Fibroblast of mammary gland (primary cell): ENCODE measurements around the gene STPG4.
A peak's percentile ranks its signal among the peaks of the same experiment; 100 is the strongest.

Source experiments
- DNase-seq: peaks from one replicate; pipeline ENCODE4 v3.0.0-alpha.2; 2010; ENCODE audit warnings: low read depth
- H3K4me3 ChIP-seq: 2 replicates; pipeline ENCODE4 v1.5.1; 2011; ENCODE audit warnings: low read depth, mild to moderate bottlenecking, low read length, moderate library complexity; ENCODE audit not compliant: control insufficient read depth
- TF ChIP-seq, protein P1 (sequence below): conservative IDR thresholded peaks from 2 replicates; pipeline ENCODE4 v1.5.1; 2011; ENCODE audit warnings: low read depth, low read length, inconsistent platforms; ENCODE audit not compliant: control insufficient read depth, insufficient read depth

STPG4 gene

GRCh38 chr2:47073217-47073616, 81.9 kb downstream of the STPG4 start:
- TF ChIP-seq, protein P1, sequence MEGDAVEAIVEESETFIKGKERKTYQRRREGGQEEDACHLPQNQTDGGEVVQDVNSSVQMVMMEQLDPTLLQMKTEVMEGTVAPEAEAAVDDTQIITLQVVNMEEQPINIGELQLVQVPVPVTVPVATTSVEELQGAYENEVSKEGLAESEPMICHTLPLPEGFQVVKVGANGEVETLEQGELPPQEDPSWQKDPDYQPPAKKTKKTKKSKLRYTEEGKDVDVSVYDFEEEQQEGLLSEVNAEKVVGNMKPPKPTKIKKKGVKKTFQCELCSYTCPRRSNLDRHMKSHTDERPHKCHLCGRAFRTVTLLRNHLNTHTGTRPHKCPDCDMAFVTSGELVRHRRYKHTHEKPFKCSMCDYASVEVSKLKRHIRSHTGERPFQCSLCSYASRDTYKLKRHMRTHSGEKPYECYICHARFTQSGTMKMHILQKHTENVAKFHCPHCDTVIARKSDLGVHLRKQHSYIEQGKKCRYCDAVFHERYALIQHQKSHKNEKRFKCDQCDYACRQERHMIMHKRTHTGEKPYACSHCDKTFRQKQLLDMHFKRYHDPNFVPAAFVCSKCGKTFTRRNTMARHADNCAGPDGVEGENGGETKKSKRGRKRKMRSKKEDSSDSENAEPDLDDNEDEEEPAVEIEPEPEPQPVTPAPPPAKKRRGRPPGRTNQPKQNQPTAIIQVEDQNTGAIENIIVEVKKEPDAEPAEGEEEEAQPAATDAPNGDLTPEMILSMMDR: no peak
- H3K4me3 ChIP-seq: no peak overlapping the region
- DNase-seq: no peak

GRCh38 chr2:47072728-47073191, 82.3 kb downstream of the STPG4 start:
- no peak overlapping the region for H3K4me3 ChIP-seq
- DNase-seq: no peak
- TF ChIP-seq, protein P1: no peak

DNA sequence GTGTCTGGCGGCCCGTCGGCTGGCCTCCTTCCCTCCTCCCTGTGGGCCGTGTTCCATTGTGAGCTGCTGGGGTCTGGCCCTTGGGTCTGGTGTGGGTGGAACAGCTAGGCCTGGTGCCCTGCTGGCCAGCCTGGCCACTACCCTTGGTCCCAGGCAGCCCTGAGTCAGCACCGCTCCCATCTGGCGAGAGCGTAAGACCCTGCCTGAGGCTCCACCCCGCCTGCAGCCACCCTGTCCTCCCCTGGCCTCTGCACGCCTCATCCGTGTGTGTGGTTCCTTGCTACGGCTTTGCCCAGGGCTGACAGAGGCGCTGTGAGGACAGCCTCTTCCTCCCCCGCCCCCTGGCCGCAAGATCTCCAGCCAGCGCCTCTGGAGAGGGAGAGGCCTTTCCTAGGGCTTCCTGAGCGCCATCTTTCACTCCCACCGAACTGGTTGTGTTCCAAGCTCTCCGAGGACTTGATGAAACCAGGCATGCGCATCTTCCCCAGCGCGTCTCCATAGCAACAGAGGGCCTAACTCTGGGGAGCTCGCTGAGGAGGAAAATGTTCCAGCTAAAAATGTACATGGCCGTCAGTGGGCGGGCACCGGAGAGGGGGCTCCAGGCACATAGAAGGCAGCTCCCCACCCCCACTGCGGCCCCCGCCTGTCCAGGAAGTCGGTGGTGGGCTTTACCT, 83.0 kb downstream of the STPG4 start:
- H3K4me3 ChIP-seq: no peak overlapping the region
- DNase-seq: peak; percentile 99
- TF ChIP-seq, protein P1: peak; percentile 41

GRCh38 chr2:47070920-47071824, 83.9 kb downstream of the STPG4 start:
- DNase-seq: peak; percentile 95
- TF ChIP-seq, protein P1: no peak
- no peak overlapping the region for H3K4me3 ChIP-seq

DNA sequence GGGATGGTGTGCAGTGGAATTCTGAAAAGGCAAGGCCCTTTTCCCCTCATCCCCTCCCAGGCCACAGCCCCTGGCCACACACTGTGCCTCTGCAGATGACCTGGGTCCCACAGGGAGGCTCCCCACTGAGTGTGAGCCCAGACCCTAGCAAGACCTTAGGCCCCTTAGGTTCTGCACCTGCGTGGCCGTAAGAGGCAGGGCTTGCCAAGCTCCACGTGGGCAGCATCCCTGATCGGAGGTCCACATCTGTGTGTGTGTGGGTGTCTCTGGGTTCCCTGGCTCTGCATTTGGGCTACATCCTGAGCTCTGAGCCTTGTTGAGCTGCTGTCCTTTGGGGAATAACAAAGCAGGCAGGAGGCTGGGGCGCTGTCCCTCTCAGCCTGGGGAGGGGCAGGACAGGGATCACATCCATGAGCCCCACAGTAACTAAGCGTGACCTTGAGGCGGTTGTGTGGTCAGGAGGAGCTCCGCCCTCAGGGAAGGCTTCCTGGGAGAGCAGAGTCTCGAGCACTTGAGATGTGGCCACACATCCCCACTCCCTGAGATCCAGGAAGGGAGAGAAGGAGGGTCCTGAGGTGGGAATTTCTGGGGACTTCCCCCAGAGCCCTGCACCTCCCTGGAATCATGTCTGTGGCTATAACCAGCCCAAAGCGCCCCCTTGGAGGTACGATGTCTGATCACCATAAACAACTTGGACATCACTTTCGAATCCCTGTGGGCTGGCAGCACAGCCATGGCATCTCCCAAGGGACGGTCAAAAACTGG, 84.8 kb downstream of the STPG4 start:
- TF ChIP-seq, protein P1: no peak
- DNase-seq: no peak

GRCh38 chr2:47069628-47070154, 85.4 kb downstream of the STPG4 start:
- TF ChIP-seq, protein P1: no peak
- no peak for DNase-seq
- H3K4me3 ChIP-seq: no peak overlapping the region

More for the DNA sequence above, 84.8 kb downstream of the STPG4 start:
- H3K4me3 ChIP-seq: no peak overlapping the region
